ENCODE measurements around the gene PIGU.
A peak's percentile ranks its signal among the peaks of the same experiment; 100 is the strongest.
"Not testable (repeated sequence)": the region's sequence is repeated elsewhere in the genome, so short reads cannot be mapped to it uniquely, and the experiment has no call there.

Gene PIGU

GRCh38 chr20:34676642-34677373 is at the start of gene PIGU:
Gene PIGU, minus strand, starts transcription at chr20:34677092. Its CDS starts 7 bp downstream, at chr20:34677085.
- Histone ChIP-seq H3K9ac (ENCODE audit: low read depth, low read length) (peak within 1 kb of the TSS; percentile 81), H3K36me3 (ENCODE audit: insufficient read depth, low read length) (no peaks in the 10 kb centered on the region), H3K4me1 (ENCODE audit: insufficient read depth, low read length) (no peaks in the 10 kb centered on the region)

GRCh38 chr20:34724172-34724571 is 47.3 kb upstream of the PIGU start:
- H3K9ac ChIP-seq (ENCODE audit: low read depth, low read length) = no peak overlapping the region
- H3K4me1 ChIP-seq (ENCODE audit: insufficient read depth, low read length) = no peaks in the 10 kb centered on the region
- no peaks in the 10 kb centered on the region for H3K9me3 ChIP-seq (ENCODE audit: control insufficient read depth, insufficient read depth, low read length)
- no peaks in the 10 kb centered on the region for H3K36me3 ChIP-seq (ENCODE audit: insufficient read depth, low read length)

More at GRCh38 chr20:34676642-34677373, at the start of gene PIGU:
- H3K9me3 ChIP-seq (ENCODE audit: control insufficient read depth, insufficient read depth, low read length) = no peaks in the 10 kb centered on the region

- not testable (repeated sequence) for H3K9ac ChIP-seq (ENCODE audit: low read depth, low read length); H3K36me3 ChIP-seq (ENCODE audit: insufficient read depth, low read length); H3K4me1 ChIP-seq (ENCODE audit: insufficient read depth, low read length); H3K9me3 ChIP-seq (ENCODE audit: control insufficient read depth, insufficient read depth, low read length)
Measured at GRCh38 chr20:34722560-34722959, 45.7 kb upstream of the PIGU start.

GRCh38 chr20:34720266-34720665 is 43.4 kb upstream of the PIGU start:
- Histone ChIP-seq H3K9ac (ENCODE audit: low read depth, low read length) (no peak overlapping the region), H3K4me1 (ENCODE audit: insufficient read depth, low read length) (no peaks in the 10 kb centered on the region), H3K36me3 (ENCODE audit: insufficient read depth, low read length) (peaks cover 3% of the 10 kb centered on the region; the same call in 1 of the 2 replicates), H3K9me3 (ENCODE audit: control insufficient read depth, insufficient read depth, low read length) (no peaks in the 10 kb centered on the region)

GRCh38 chr20:34719242-34720017 is 42.5 kb upstream of the PIGU start:
- H3K36me3 ChIP-seq (ENCODE audit: insufficient read depth, low read length); H3K4me1 ChIP-seq (ENCODE audit: insufficient read depth, low read length); H3K9me3 ChIP-seq (ENCODE audit: control insufficient read depth, insufficient read depth, low read length); H3K9ac ChIP-seq (ENCODE audit: low read depth, low read length): not testable (repeated sequence)

GRCh38 chr20:34717230-34718095 is 40.6 kb upstream of the PIGU start:
- no peak overlapping the region for H3K9ac ChIP-seq (ENCODE audit: low read depth, low read length)
- peaks cover 4% of the 10 kb centered on the region; the same call in 1 of the 2 replicates for H3K36me3 ChIP-seq (ENCODE audit: insufficient read depth, low read length)
- H3K9me3 ChIP-seq (ENCODE audit: control insufficient read depth, insufficient read depth, low read length) = no peaks in the 10 kb centered on the region
- H3K4me1 ChIP-seq (ENCODE audit: insufficient read depth, low read length) = no peaks in the 10 kb centered on the region

GRCh38 chr20:34716921-34717229 is 40.0 kb upstream of the PIGU start:
- Histone ChIP-seq H3K36me3 (ENCODE audit: insufficient read depth, low read length) (peaks cover 4% of the 10 kb centered on the region; the same call in 1 of the 2 replicates), H3K4me1 (ENCODE audit: insufficient read depth, low read length) (no peaks in the 10 kb centered on the region), H3K9ac (ENCODE audit: low read depth, low read length) (no peak overlapping the region), H3K9me3 (ENCODE audit: control insufficient read depth, insufficient read depth, low read length) (no peaks in the 10 kb centered on the region)

GRCh38 chr20:34715384-34715783 is 38.5 kb upstream of the PIGU start:
- H3K36me3 ChIP-seq (ENCODE audit: insufficient read depth, low read length) = peaks cover 4% of the 10 kb centered on the region; the same call in 1 of the 2 replicates
- H3K4me1 ChIP-seq (ENCODE audit: insufficient read depth, low read length) = no peaks in the 10 kb centered on the region
- no peak overlapping the region for H3K9ac ChIP-seq (ENCODE audit: low read depth, low read length)
- no peaks in the 10 kb centered on the region for H3K9me3 ChIP-seq (ENCODE audit: control insufficient read depth, insufficient read depth, low read length)

- not testable (repeated sequence) for H3K9me3 ChIP-seq (ENCODE audit: control insufficient read depth, insufficient read depth, low read length); H3K4me1 ChIP-seq (ENCODE audit: insufficient read depth, low read length); H3K9ac ChIP-seq (ENCODE audit: low read depth, low read length); H3K36me3 ChIP-seq (ENCODE audit: insufficient read depth, low read length)
Measured at GRCh38 chr20:34713944-34714515, 37.1 kb upstream of the PIGU start.

GRCh38 chr20:34713194-34713943 is 36.5 kb upstream of the PIGU start:
- Histone ChIP-seq H3K9ac (ENCODE audit: low read depth, low read length) (no peak overlapping the region), H3K36me3 (ENCODE audit: insufficient read depth, low read length) (peaks cover 4% of the 10 kb centered on the region; the same call in 1 of the 2 replicates), H3K9me3 (ENCODE audit: control insufficient read depth, insufficient read depth, low read length) (no peaks in the 10 kb centered on the region), H3K4me1 (ENCODE audit: insufficient read depth, low read length) (no peaks in the 10 kb centered on the region)

- Histone ChIP-seq H3K36me3 (ENCODE audit: insufficient read depth, low read length) (peaks cover 4% of the 10 kb centered on the region; the same call in 1 of the 2 replicates), H3K9me3 (ENCODE audit: control insufficient read depth, insufficient read depth, low read length) (no peaks in the 10 kb centered on the region), H3K4me1 (ENCODE audit: insufficient read depth, low read length) (no peaks in the 10 kb centered on the region), H3K9ac (ENCODE audit: low read depth, low read length) (no peak overlapping the region)
Measured at GRCh38 chr20:34712525-34713192, 35.8 kb upstream of the PIGU start.

- Histone ChIP-seq H3K36me3 (ENCODE audit: insufficient read depth, low read length) (peaks cover 4% of the 10 kb centered on the region; the same call in 1 of the 2 replicates), H3K9ac (ENCODE audit: low read depth, low read length) (no peak overlapping the region), H3K9me3 (ENCODE audit: control insufficient read depth, insufficient read depth, low read length) (no peaks in the 10 kb centered on the region), H3K4me1 (ENCODE audit: insufficient read depth, low read length) (no peaks in the 10 kb centered on the region)
Measured at GRCh38 chr20:34711813-34712430, 35.0 kb upstream of the PIGU start.
